Breast epithelium (tissue), 4 donors: Measurements from ENCODE around the gene UNC5B. TPM values are rescaled to one million over a fixed set of nuclear protein-coding genes. Genes with fewer than 3 reads are reported as not detected.

ENCODE experiments used
- DNase-seq, 2 donors: peaks; one replicate each; pipeline ENCODE4 v3.0.0-alpha.2; 2019; ENCODE audit warnings: low spot score in 2 of 2
- H3K27ac ChIP-seq, 2 donors: fragments of 200-600 bp; sonication (generic) in 1 of 2; one replicate each; pipeline ENCODE4 v1.5.1; 2016 to 2019; ENCODE audit warnings: mild to moderate bottlenecking in 1 of 2
- H3K27me3 ChIP-seq, 2 donors: fragments of 200-600 bp; sonication (generic) in 1 of 2; one replicate each; pipeline versions ENCODE4 v1.5.1 to v1.6.0; 2017 to 2019; ENCODE audit warnings: control low read depth in 1 of 2, mild to moderate bottlenecking in 1 of 2
- H3K36me3 ChIP-seq: fragments of 200-600 bp; one replicate; pipeline ENCODE4 v1.5.1; 2019
- H3K4me1 ChIP-seq, 2 donors: fragments of 200-600 bp; sonication (generic); one replicate each; pipeline ENCODE4 v1.5.1; 2016 to 2019; ENCODE audit warnings: control low read depth in 1 of 2
- H3K4me3 ChIP-seq, 3 donors: fragments of 200-600 bp; sonication (generic); 1 replicate in 2 of 3; 2 replicates in 1 of 3; pipeline ENCODE4 v1.5.1; 2016 to 2019; ENCODE audit warnings: mild to moderate bottlenecking in 3 of 3, moderate library complexity in 2 of 3
- H3K9me3 ChIP-seq, 2 donors: fragments of 200-600 bp; sonication (generic) in 1 of 2; one replicate each; pipeline ENCODE4 v1.5.1; 2016 to 2019; ENCODE audit warnings: control low read depth in 1 of 2
- POLR2A ChIP-seq: fragments of 450-650 bp; IDR thresholded peaks from one replicate; pipeline ENCODE4 v1.6.1; 2016; ENCODE audit warnings: antibody characterized with exemption, mild to moderate bottlenecking, moderate library complexity
- POLR2AphosphoS5 ChIP-seq, 3 donors: sonication (generic); formaldehyde crosslinking; IDR thresholded peaks; one replicate each; pipeline ENCODE4 v1.6.1; 2017; ENCODE audit warnings: antibody characterized with exemption in 3 of 3
- intact Hi-C: fragments of 100-400 bp; cut with DNase I; formaldehyde crosslinking; loops from one replicate; pipeline ENCODE4 v1.15.1; 2023; ENCODE audit warnings: low total_unique reads
- total RNA-seq, 3 donors: library from RNA; depleted of rRNA; stranded (reverse); fragments of >200 nt; gene quantifications; one replicate each; pipeline ENCODE4 v1.1.0, GENCODE V29; 2016
- TF ChIP-seq, protein P1 (sequence below), 3 donors: fragments of 450-650 bp; IDR thresholded peaks; one replicate each; pipeline ENCODE4 v1.5.1; 2016 to 2017; ENCODE audit warnings: antibody characterized with exemption in 3 of 3, mild to moderate bottlenecking in 3 of 3, moderate library complexity in 3 of 3

Gene UNC5B
- total RNA-seq, 3 donors from 2014 or later, result 0.80 to 4.9 (median 3.5) TPM

DNA sequence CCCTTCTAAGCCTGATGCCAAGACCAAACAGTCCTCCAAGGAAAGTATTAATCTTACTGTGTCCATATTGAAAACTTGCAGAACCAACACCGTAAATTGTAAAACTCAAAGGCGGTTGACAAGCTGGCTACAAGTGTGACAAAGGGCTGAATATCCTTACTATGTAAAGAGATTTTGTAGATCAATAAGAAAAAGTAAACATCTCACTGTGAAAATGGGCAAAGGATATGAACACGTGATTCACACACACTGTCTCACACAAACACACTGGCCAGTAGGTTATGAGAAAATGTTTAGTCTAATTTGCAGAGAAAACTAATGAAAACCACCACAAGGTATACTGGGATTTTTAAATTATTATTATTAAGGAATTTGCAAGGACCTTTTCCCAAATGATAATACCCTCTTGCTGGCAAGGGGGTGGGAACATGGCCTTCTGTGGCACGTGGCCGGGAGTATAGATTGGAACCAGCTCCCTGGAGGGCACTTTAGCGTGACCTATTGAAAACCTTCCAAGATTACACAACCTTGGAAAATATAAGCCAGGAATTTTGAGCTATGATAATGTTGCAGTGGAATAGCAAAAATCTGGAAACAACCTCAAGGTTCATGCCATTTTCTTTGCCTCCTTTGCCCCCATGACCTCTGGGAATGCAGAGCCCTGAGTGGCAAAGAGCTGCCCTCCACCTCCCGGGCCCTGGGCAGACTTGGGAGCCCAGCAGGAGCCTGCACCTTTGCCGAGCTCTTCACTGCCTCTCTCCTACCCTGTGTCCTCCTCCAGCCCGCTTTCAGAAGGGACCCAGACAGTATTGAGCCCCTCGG lies 80.5 kb downstream of the UNC5B start:
- no peaks in the 10 kb centered on the region for H3K4me1 ChIP-seq
- H3K27ac ChIP-seq, result peak overlapping the region in 1 of 2 donors; percentile 84
- no peak overlapping the region for H3K4me3 ChIP-seq
- H3K36me3 ChIP-seq, result no peaks in the 10 kb centered on the region
- H3K9me3 ChIP-seq, result no peaks in the 10 kb centered on the region
- intact Hi-C loops, result no loop called here
- no peaks in the 10 kb centered on the region for H3K27me3 ChIP-seq
- no peak for DNase-seq
- no peak for TF ChIP-seq POLR2A
- TF ChIP-seq, protein P1, sequence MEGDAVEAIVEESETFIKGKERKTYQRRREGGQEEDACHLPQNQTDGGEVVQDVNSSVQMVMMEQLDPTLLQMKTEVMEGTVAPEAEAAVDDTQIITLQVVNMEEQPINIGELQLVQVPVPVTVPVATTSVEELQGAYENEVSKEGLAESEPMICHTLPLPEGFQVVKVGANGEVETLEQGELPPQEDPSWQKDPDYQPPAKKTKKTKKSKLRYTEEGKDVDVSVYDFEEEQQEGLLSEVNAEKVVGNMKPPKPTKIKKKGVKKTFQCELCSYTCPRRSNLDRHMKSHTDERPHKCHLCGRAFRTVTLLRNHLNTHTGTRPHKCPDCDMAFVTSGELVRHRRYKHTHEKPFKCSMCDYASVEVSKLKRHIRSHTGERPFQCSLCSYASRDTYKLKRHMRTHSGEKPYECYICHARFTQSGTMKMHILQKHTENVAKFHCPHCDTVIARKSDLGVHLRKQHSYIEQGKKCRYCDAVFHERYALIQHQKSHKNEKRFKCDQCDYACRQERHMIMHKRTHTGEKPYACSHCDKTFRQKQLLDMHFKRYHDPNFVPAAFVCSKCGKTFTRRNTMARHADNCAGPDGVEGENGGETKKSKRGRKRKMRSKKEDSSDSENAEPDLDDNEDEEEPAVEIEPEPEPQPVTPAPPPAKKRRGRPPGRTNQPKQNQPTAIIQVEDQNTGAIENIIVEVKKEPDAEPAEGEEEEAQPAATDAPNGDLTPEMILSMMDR (IDR thresholded peaks at IDR 0.05), result no peak
- TF ChIP-seq POLR2AphosphoS5 (IDR thresholded peaks at IDR 0.05), result no peak

DNA sequence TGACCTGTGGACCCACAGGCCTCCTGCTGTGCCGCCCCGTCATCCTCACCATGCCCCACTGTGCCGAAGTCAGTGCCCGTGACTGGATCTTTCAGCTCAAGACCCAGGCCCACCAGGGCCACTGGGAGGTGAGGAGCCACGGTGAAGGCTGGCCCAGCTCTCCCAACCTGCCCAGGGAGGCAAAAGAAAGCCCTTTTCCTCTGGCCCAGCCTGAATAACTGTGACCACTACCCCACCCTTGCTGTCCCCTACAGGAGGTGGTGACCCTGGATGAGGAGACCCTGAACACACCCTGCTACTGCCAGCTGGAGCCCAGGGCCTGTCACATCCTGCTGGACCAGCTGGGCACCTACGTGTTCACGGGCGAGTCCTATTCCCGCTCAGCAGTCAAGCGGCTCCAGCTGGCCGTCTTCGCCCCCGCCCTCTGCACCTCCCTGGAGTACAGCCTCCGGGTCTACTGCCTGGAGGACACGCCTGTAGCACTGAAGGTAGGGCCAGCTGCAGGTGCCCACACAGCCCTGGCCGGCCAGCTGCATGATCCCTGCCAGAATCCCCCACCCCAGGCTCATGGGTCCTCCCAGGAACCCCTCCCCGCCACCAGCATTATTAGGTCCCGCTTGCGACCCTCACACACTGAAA lies 81.2 kb downstream of the UNC5B start:
- DNase-seq, result no peak
- Histone ChIP-seq H3K36me3 (no peaks in the 10 kb centered on the region), H3K4me3 (no peak overlapping the region), H3K9me3 (no peaks in the 10 kb centered on the region), H3K27me3 (no peaks in the 10 kb centered on the region), H3K27ac (peak overlapping the region; percentile 73 to 84), H3K4me1 (no peaks in the 10 kb centered on the region)
- intact Hi-C loops, result no loop called here
- TF ChIP-seq, protein P1 (IDR thresholded peaks at IDR 0.05), result no peak
- no peak for TF ChIP-seq POLR2AphosphoS5 (IDR thresholded peaks at IDR 0.05)
- TF ChIP-seq POLR2A, result no peak

DNA sequence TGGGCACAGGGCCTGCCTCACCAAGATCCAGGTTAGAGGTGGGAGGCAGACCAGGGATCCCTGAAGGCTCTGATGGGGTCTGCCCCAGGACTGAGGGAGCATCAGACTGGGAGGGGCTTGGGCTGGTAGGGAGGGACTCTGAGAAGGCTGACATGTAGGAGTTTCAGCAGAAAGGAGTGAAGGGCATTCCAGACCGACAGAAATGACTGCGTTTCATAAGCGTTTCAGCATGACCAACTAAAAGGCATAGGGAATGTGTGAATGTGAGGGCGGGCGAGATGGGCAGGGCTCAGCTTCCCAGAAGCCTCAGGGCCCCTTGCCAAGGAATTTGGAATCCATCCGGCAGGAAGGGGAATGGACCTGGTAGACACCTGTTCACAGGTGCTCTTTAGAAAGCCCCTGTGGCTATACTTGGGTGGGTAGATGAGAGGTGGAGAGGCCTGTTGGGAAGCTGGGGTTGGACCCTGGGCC lies 81.8 kb downstream of the UNC5B start:
- no peaks in the 10 kb centered on the region for H3K36me3 ChIP-seq
- H3K4me1 ChIP-seq, result no peaks in the 10 kb centered on the region
- TF ChIP-seq POLR2AphosphoS5 (IDR thresholded peaks at IDR 0.05) (no peak), POLR2A (no peak)
- TF ChIP-seq, protein P1 (IDR thresholded peaks at IDR 0.05), result no peak
- intact Hi-C loops, result no loop called here
- no peak overlapping the region for H3K4me3 ChIP-seq
- DNase-seq, result peak in 1 of 2 donors; percentile 70
- H3K27me3 ChIP-seq, result no peaks in the 10 kb centered on the region
- peak overlapping the region; percentile 73 to 84 for H3K27ac ChIP-seq
- H3K9me3 ChIP-seq, result no peaks in the 10 kb centered on the region

DNA sequence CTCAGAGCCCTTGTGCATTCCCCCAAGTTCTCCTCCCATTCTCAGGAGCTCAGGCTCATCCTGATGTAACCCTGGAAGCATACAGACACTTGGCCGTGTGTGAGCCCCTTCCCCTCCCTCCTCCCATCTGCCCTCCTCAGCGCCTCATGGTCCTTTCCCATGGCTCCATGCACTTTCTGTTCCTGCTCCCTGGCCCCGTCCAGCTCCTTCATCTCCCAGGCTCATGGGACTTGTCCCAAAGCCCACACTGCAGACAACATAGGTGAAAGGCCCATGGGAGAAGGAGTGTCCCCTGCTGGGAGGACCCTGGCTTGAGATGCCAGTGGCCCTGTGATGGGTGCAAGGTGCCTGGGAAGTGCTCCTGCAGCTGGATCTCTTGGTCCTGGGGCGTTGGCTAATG lies 82.5 kb downstream of the UNC5B start:
- Histone ChIP-seq H3K27me3 (no peaks in the 10 kb centered on the region), H3K4me1 (no peaks in the 10 kb centered on the region), H3K4me3 (no peak overlapping the region), H3K27ac (no peak overlapping the region), H3K9me3 (no peaks in the 10 kb centered on the region), H3K36me3 (no peaks in the 10 kb centered on the region)
- intact Hi-C loops, result no loop called here
- DNase-seq, result no peak
- TF ChIP-seq POLR2AphosphoS5 (IDR thresholded peaks at IDR 0.05) (no peak), POLR2A (no peak)
- TF ChIP-seq, protein P1 (IDR thresholded peaks at IDR 0.05), result no peak

DNA sequence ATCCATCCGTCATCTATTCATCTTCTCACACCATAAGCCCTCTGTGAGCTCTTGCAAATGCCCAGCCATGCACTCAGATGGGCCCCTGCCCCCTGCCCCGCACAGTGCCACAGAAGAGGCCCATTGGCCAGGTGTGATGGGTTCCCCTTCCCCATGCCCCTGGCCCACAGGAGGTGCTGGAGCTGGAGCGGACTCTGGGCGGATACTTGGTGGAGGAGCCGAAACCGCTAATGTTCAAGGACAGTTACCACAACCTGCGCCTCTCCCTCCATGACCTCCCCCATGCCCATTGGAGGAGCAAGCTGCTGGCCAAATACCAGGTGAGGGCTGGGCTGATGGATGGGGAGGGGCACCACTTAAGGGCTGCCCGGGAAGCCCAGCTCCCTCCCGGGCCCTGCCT lies 83.3 kb downstream of the UNC5B start:
- TF ChIP-seq POLR2A (no peak), POLR2AphosphoS5 (IDR thresholded peaks at IDR 0.05) (no peak)
- TF ChIP-seq, protein P1 (IDR thresholded peaks at IDR 0.05), result no peak
- Histone ChIP-seq H3K27me3 (no peaks in the 10 kb centered on the region), H3K9me3 (no peaks in the 10 kb centered on the region), H3K4me1 (no peaks in the 10 kb centered on the region), H3K27ac (no peak overlapping the region), H3K36me3 (no peaks in the 10 kb centered on the region), H3K4me3 (no peak overlapping the region)
- DNase-seq, result no peak
- intact Hi-C loops, result no loop called here
